ENCODE measurements around the gene ITGB7.

The ITGB7 gene

GRCh38 chr12:53143355-53143754 lies 63.7 kb downstream of the ITGB7 start (continued):
- no peak for TF ChIP-seq MYNN (tag by site-specific recombination; IDR thresholded peaks at IDR 0.05; ENCODE audit: borderline replicate concordance)
- no peak for TF ChIP-seq PRDM2 (tag by site-specific recombination; IDR thresholded peaks at IDR 0.05; ENCODE audit: borderline replicate concordance)
